HG03558 (cell line): ENCODE data around the gene CCAR1.
"Not testable (repeated sequence)": the region's sequence is repeated elsewhere in the genome, so short reads cannot be mapped to it uniquely, and the experiment has no call there.

Experiments
- ATAC-seq: cut with Tn5 transposase; IDR thresholded peaks from one replicate; pipeline ENCODE4 v1.9.1; 2021; ENCODE audit warnings: moderate number of reproducible peaks; ENCODE audit not compliant: unreplicated experiment; ENCODE audit errors: extremely low read depth

CCAR1 gene

GRCh38 chr10:68822626-68823025 is 101.6 kb downstream of the CCAR1 start:
- ATAC-seq: not testable (repeated sequence)

GRCh38 chr10:68826764-68827591 is 105.9 kb downstream of the CCAR1 start, which contains the start of gene STOX1:
STOX1 (plus strand) TSS chr10:68827531; CDS start chr10:68827624, 93 bp downstream.
- no peak for ATAC-seq

GRCh38 chr10:68827592-68827959 is 106.5 kb downstream of the CCAR1 start:
- ATAC-seq: not testable (repeated sequence)

- ATAC-seq: not testable (repeated sequence)
Observed at GRCh38 chr10:68828083-68828601, 107.1 kb downstream of the CCAR1 start.

- ATAC-seq: no peak
Observed at GRCh38 chr10:68828833-68829232, 107.8 kb downstream of the CCAR1 start.

- ATAC-seq: no peak
Observed at GRCh38 chr10:68829521-68829920, 108.5 kb downstream of the CCAR1 start.

GRCh38 chr10:68829952-68830351 is 108.9 kb downstream of the CCAR1 start:
- no peak for ATAC-seq

- ATAC-seq: no peak
Observed at GRCh38 chr10:68831961-68832455, 111.0 kb downstream of the CCAR1 start.

- no peak for ATAC-seq
Observed at GRCh38 chr10:68832601-68833000, 111.6 kb downstream of the CCAR1 start.

GRCh38 chr10:68837626-68838322 is 116.7 kb downstream of the CCAR1 start:
- ATAC-seq: no peak

- not testable (repeated sequence) for ATAC-seq
Observed at GRCh38 chr10:68840650-68841049, 119.6 kb downstream of the CCAR1 start.
